HUES64 (cell line): Measurements from ENCODE around the gene WT1.

ENCODE experiments used
- H3K27ac ChIP-seq: 2 replicates; pipeline ENCODE4 v1.7.0; 2013; ENCODE audit warnings: low read depth, low read length, inconsistent platforms
- H3K27me3 ChIP-seq: 2 replicates; pipeline ENCODE4 v1.6.1; 2013; ENCODE audit warnings: mild to moderate bottlenecking, low read length; ENCODE audit not compliant: insufficient read depth
- H3K36me3 ChIP-seq: 2 replicates; pipeline ENCODE4 v1.6.1; 2013; ENCODE audit warnings: mild to moderate bottlenecking, low read length; ENCODE audit not compliant: insufficient read depth
- H3K4me1 ChIP-seq: 2 replicates; pipeline ENCODE4 v1.6.1; 2013; ENCODE audit warnings: mild to moderate bottlenecking, low read length, moderate library complexity; ENCODE audit not compliant: insufficient read depth
- H3K4me3 ChIP-seq: 2 replicates; pipeline ENCODE4 v1.5.1; 2013; ENCODE audit warnings: mild to moderate bottlenecking, low read length, moderate library complexity
- H3K9ac ChIP-seq: 2 replicates; pipeline ENCODE4 v1.6.1; 2013; ENCODE audit warnings: mild to moderate bottlenecking, low read depth, low read length
- H3K9me3 ChIP-seq: 2 replicates; pipeline ENCODE4 v1.6.1; 2013; ENCODE audit warnings: low read depth, low read length; ENCODE audit not compliant: insufficient read depth
- WGBS: fragments of 150-250, 120-280 bp; methylation state at CpG from one replicate; pipeline ENCODE4 v1.1.7; 2013; ENCODE audit warnings: missing lambda C conversion rate; 5-methylcytosine and 5-hydroxymethylcytosine counted together

WT1 gene

DNA sequence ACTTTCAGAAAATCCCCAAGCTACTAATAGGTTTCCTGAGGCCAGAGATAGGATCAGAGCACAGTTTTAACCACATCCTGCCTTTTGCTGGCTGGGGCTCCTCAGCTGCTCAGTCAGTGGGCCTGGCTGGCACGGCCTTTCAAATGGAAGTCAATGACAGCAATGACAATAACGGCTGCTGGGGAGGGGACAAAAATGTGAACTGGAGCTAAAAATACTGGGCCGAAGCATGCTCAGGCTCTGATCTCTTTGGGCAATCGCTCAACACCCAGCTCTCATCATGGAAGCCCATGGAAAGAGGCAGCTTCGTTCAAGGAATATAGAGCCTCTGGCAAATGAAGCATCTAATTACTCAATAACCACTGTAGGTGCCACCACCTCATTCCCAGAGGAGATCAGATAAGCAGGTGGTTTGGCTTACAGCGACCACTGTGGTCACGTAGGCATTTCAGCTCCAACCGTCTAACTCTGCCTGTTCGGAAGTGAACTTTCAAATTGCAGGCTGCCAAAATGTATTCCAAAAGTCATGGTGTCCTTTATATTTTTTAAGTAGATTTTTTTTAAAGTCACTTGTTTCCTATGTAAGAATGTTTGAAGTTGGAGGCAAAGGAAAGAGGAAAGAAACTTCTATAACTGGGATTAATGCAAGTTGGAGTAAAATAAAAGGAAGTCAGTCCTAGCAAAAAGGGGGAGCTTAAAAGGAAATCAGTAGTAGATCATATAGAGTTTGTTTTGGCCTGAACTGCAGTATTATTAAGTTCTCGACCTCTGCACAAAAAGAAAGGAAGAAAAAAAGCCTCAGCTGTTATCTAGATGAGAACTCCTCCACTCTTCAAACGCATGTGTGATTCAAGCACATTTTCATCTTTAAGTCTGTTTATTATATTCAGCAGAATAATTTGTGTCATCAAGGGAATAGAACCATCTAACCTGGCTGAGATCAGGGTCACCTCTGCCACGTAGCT lies 14.1 kb downstream of the WT1 start:
- 73% methylated on average over 11 of the region's 12 CpGs for WGBS
- Histone ChIP-seq H3K9me3 (no peaks in the 10 kb centered on the region), H3K4me3 (no peak overlapping the region), H3K9ac (no peak overlapping the region), H3K27me3 (peaks cover 56% of the 10 kb centered on the region), H3K27ac (no peak overlapping the region), H3K36me3 (no peaks in the 10 kb centered on the region), H3K4me1 (peaks cover 14% of the 10 kb centered on the region)

DNA sequence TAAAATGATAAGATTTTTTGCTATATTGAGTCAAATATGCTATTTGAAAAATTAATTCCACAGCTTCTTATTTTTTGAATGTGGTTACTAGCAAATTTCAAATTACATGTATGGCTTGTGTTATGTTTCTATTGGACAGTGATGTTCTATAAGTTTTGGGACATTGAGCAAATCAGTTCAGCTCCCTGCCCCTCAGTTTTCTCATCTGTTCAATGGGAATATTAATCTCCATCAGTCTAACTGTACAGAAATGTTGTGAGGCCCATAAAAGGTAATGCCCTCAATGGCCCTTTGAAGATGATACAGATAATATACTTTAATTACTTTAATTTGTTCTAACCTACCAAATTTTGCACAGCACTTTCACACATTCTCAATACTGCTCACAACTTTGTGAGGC lies 15.2 kb downstream of the WT1 start:
- Histone ChIP-seq H3K27me3 (peaks cover 45% of the 10 kb centered on the region), H3K9ac (no peak overlapping the region), H3K4me3 (no peak overlapping the region)

DNA sequence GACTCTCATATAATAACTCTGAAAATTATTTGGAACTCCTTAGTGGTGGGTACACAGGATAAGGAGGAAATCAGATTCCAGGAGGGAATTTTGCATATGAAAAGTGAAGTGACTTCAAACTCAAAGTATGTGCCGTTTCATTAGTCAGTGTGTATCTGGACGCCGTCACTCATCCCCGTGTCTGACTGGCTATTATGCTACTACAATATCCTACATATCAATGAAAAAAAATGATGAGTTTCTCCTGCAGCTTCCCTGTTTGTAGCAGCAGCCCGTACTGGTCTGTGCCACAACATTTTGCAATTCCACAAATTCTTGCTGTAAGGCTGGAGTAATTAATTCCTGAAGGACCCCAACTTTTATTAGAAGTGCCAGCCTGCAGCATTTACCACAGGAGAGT lies 16.5 kb downstream of the WT1 start:
- Histone ChIP-seq H3K9me3 (no peaks in the 10 kb centered on the region), H3K36me3 (no peaks in the 10 kb centered on the region), H3K4me3 (no peak overlapping the region), H3K9ac (no peak overlapping the region), H3K27ac (no peak overlapping the region), H3K27me3 (peaks cover 33% of the 10 kb centered on the region), H3K4me1 (peaks cover 11% of the 10 kb centered on the region)
- WGBS = 56% methylated on average over 5 of the region's 5 CpGs

More for the DNA sequence above, 15.2 kb downstream of the WT1 start:
- H3K36me3 ChIP-seq = no peaks in the 10 kb centered on the region
- H3K9me3 ChIP-seq = no peaks in the 10 kb centered on the region
- H3K4me1 ChIP-seq = peaks cover 11% of the 10 kb centered on the region
- H3K27ac ChIP-seq = no peak overlapping the region

DNA sequence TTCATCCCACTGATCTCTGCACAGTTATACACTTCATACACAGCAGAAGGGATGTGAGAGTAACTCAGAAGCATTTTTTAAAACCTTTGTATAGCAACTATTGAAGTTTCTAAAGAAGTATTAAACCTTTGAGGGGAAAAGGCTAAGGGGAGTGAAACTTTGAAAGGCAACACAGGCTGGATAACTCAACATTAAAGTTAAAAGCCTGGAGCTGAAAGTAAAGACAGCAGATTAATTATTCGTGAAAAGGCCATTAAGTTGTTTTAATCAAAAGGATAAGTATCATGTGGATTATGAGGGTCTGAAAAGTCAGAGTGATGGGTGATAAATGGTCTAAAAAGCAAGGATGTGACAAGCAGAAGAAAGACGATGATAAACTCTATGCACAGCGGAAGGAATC lies 17.5 kb downstream of the WT1 start:
- Histone ChIP-seq H3K4me3 (no peak overlapping the region), H3K9me3 (no peaks in the 10 kb centered on the region), H3K9ac (no peak overlapping the region), H3K36me3 (no peaks in the 10 kb centered on the region), H3K4me1 (peaks cover 11% of the 10 kb centered on the region), H3K27me3 (peaks cover 24% of the 10 kb centered on the region), H3K27ac (no peak overlapping the region)
- WGBS = 90% methylated on average over 2 of the region's 3 CpGs

DNA sequence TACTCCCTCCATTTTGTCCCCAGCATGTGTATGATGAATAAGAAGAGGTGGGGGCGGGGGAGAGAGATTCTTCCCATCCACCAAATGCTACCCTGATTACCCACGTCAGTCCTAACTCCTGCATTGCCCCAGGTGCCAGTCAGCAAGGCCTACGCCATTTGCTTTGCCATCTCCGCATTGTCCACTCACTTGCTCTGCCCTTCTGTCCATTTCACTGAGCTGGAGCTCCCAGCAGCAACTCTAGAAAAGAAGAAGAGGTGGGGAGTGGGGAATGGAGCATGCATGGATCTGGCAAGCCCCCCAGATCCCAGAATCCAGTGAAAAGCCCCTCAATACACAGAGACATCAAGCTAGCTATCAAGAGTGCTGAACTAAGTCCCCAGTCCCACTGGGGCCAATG lies 19.0 kb downstream of the WT1 start:
- Histone ChIP-seq H3K27me3 (peaks cover 9% of the 10 kb centered on the region), H3K9ac (no peak overlapping the region), H3K9me3 (no peaks in the 10 kb centered on the region), H3K4me1 (peaks cover 11% of the 10 kb centered on the region), H3K27ac (no peak overlapping the region), H3K36me3 (no peaks in the 10 kb centered on the region), H3K4me3 (no peak overlapping the region)
- 86% methylated on average over 4 of the region's 4 CpGs for WGBS

DNA sequence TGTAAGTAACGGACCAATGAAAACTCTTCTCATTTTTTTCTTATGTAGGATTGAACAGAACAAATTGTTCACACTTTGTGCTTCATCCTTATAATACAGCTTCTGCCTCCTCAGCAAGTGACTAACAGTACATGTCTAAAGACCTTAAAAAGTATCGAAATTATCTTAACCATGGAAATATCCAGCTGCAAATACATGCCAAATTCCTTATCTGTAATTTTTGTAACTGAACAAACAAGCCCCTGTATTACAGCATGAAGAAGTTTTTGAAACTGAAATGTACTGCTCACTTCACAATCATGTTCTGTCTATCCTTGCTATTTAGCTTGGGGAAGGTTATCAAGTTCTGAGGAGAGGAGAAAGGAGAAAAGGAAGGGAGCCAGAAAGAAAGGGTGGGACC lies 20.4 kb downstream of the WT1 start:
- Histone ChIP-seq H3K27me3 (peaks cover 4% of the 10 kb centered on the region), H3K9me3 (no peaks in the 10 kb centered on the region), H3K4me3 (no peak overlapping the region), H3K9ac (no peak overlapping the region), H3K27ac (no peak overlapping the region), H3K36me3 (no peaks in the 10 kb centered on the region), H3K4me1 (peaks cover 11% of the 10 kb centered on the region)
- WGBS = 97% methylated on average over 2 of the region's 2 CpGs

DNA sequence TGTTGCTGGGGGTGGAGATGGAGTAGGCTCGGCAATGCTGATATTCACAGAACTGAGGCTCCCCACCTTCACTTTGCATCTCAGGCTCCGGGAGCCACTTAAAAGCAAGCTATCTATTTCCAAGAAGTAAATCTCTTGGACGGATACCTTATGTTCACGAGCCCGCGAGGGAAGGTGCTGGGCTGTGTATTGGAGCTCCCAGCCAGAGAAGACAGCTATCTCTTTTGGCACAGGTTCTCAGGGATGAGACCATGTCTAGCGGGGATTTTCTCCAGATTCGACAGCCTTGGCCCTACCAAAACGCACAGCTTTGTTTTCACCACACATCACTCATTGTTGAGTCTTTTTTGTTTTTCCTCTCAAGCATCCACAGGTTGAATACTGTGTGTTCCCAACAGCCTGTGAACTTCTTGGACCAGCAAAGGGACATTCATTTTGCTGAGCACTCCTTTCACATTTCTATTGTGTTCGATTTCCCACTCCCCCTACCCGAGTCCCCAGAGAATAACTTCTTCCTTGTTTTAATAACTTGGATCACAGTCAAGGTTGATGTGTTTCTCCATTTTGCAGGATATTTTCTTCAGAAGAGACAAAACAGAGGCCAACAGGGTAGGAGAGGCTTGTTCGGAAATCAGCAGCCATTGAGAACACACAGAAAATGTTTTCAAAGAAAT lies 23.3 kb downstream of the WT1 start:
- H3K4me1 ChIP-seq = no peaks in the 10 kb centered on the region; the same call in 1 of the 2 replicates

DNA sequence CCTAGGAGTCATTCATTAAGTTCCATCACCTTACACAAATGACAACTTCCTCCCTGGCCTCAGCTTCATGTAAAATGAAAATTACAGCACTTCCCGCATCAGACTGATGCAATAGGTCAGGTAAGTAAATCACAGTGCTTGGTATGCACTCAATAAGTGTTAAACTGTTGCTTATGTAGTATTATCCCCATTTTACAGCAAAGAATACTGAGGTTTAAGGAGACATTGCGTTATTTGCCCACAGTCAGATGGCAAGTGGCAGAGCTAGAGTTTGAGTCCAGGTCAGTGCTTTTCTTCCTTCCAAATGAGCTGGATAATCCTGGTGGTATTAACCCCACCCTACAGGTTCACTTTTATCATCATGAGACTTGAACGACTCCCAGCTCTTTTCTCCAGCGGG lies 29.7 kb downstream of the WT1 start:
- WGBS = 94% methylated on average over 4 of the region's 4 CpGs
- no peaks in the 10 kb centered on the region for H3K27me3 ChIP-seq
- no peak overlapping the region for H3K4me3 ChIP-seq
- no peak overlapping the region for H3K27ac ChIP-seq
- H3K9ac ChIP-seq = no peak overlapping the region
- H3K9me3 ChIP-seq = no peaks in the 10 kb centered on the region
- H3K4me1 ChIP-seq = no peaks in the 10 kb centered on the region
- no peaks in the 10 kb centered on the region for H3K36me3 ChIP-seq

More for the DNA sequence above, 23.3 kb downstream of the WT1 start:
- H3K9ac ChIP-seq = no peak overlapping the region
- H3K27me3 ChIP-seq = peaks cover 4% of the 10 kb centered on the region
- no peak overlapping the region for H3K4me3 ChIP-seq
- H3K27ac ChIP-seq = no peak overlapping the region
- H3K36me3 ChIP-seq = no peaks in the 10 kb centered on the region
- WGBS = 91% methylated on average over 12 of the region's 12 CpGs
- H3K9me3 ChIP-seq = no peaks in the 10 kb centered on the region

DNA sequence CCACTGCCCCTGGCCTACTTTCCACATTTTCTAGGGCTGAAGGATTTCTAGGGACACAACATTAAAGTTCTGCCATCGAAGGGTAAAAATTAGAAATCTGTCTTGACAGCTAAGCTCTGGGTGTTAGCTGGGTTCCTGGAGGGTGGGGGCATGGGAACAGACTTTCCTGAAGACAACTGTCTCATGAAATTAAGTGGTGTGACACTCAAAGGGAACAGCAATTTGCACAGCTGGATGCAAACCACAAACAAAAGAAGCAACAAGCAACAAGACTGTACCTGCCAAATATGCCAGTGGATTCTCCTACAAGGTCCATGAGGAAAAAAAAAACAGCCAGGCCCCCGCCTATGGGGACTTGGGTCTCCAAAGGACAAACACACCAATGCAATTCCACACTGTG lies 32.5 kb downstream of the WT1 start:
- H3K4me1 ChIP-seq = no peaks in the 10 kb centered on the region
- 87% methylated on average over 2 of the region's 2 CpGs for WGBS
- no peaks in the 10 kb centered on the region for H3K27me3 ChIP-seq
- H3K36me3 ChIP-seq = no peaks in the 10 kb centered on the region
- H3K4me3 ChIP-seq = no peak overlapping the region
- H3K27ac ChIP-seq = no peak overlapping the region
- H3K9me3 ChIP-seq = no peaks in the 10 kb centered on the region
- H3K9ac ChIP-seq = no peak overlapping the region

DNA sequence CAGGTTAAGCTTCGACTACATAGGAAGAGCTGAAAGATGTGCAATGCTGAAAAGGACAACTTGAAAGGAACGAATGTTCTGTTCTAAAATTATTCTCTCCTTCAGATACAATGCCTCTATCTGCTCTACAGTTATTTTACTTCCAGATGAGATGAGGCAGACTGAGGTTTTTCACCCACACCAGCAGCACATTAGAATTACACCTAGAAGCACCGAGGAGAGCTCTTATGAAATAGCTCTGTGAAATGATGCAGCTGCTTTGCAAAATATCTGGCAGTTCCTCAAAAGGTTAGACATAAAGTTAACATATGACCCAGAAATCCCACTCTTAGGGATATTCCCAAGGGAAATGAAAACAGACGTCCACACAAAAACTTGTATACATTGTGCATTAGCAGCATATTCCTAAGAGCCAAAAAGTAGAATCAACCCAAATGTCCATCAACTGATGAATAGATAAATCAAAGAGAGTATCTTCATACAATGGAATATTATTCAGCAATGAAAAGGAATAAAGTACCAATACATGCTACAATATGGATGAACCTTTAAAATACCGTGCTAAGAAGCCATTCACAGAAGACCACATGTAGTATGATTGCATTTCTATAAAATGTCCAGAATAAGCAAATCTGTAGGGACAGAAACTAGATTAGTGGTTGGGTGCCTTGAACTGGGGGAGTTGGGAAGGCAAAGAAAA lies 34.5 kb downstream of the WT1 start:
- H3K36me3 ChIP-seq = no peaks in the 10 kb centered on the region
- no peak overlapping the region for H3K4me3 ChIP-seq
- no peak overlapping the region for H3K27ac ChIP-seq
- no peaks in the 10 kb centered on the region for H3K9me3 ChIP-seq
- H3K27me3 ChIP-seq = no peaks in the 10 kb centered on the region
- 94% methylated on average over 5 of the region's 5 CpGs for WGBS
- H3K9ac ChIP-seq = no peak overlapping the region
- no peaks in the 10 kb centered on the region for H3K4me1 ChIP-seq

DNA sequence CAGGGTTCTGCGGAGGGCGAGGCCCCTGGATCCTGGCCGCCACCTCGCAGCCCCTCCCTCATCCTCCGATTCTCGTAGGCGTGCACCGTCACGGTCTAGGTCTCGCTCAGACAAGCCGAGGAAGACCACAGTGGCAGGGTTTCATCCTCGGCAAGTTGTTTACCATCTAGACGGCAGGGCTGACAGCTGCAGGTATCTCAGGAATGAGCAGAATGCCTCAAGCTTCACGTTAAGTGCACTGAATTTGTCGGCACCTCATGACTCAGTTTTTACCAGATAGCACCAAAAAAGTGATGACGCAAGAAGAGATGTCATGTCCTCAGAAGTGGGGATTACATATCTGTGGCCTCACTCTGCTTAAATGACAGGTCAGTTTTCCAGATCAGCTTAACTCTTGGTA lies 35.1 kb downstream of the WT1 start:
- no peak overlapping the region for H3K27ac ChIP-seq
- 70% methylated on average over 16 of the region's 16 CpGs for WGBS

More for the DNA sequence above, 35.1 kb downstream of the WT1 start:
- no peak overlapping the region for H3K9ac ChIP-seq
- H3K4me3 ChIP-seq = no peak overlapping the region
- H3K36me3 ChIP-seq = no peaks in the 10 kb centered on the region
- no peaks in the 10 kb centered on the region for H3K4me1 ChIP-seq
- H3K27me3 ChIP-seq = no peaks in the 10 kb centered on the region
- no peaks in the 10 kb centered on the region for H3K9me3 ChIP-seq
